HG02981 (cell line): Measurements from ENCODE around the gene ADGRA1.
"Not testable (repeated sequence)": the region's sequence is repeated elsewhere in the genome, so short reads cannot be mapped to it uniquely, and the experiment has no call there.

ENCODE experiments used
- ATAC-seq: cut with Tn5 transposase; IDR thresholded peaks from one replicate; pipeline ENCODE4 v1.9.1; 2021; ENCODE audit warnings: mild to moderate bottlenecking, moderate library complexity; ENCODE audit not compliant: unreplicated experiment

The ADGRA1 gene

GRCh38 chr10:133087679-133088178 is at the start of gene ADGRA1:
Gene ADGRA1 (plus strand): TSS chr10:133087924. CDS start chr10:133088910, 986 bp downstream.
- no peak for ATAC-seq

DNA sequence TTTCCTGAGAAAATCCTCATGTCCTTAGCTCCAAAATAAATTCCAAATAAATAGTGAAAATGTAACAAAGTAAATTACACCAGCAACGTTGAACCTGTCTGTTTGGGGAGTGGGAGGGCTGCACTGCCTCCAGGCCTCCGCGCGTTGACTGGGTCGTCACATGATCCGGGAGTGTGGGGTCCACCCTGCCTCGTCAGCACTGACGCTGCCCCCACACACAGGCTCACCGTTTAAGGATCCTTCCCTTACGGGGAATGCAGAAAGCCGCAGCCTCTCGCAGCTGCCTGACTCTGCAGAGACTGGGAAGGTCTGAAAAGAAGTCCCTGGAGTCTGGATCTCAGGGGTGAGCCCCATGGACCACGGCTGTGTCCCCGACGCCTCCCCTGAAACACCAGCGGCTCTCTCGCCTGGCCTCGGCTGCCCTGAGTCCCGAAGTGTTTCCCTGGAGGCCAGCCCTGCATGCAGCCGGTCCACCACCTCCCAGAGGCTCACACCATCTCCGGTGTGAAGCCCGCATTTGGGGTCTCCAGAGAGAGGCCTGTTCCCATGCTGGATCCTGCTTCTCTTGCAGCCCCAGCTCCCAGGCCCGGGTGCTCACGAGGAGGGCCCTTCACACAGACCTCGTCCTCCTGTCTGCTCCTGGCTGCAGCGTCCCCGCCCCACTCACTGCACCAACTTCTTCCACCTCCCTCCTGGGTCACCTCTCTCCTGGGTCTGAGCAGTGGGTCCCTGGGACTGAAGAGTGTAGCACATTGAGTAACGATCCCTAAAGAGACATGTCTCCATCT is 49.5 kb upstream of the ADGRA1 start:
- no peak for ATAC-seq

DNA sequence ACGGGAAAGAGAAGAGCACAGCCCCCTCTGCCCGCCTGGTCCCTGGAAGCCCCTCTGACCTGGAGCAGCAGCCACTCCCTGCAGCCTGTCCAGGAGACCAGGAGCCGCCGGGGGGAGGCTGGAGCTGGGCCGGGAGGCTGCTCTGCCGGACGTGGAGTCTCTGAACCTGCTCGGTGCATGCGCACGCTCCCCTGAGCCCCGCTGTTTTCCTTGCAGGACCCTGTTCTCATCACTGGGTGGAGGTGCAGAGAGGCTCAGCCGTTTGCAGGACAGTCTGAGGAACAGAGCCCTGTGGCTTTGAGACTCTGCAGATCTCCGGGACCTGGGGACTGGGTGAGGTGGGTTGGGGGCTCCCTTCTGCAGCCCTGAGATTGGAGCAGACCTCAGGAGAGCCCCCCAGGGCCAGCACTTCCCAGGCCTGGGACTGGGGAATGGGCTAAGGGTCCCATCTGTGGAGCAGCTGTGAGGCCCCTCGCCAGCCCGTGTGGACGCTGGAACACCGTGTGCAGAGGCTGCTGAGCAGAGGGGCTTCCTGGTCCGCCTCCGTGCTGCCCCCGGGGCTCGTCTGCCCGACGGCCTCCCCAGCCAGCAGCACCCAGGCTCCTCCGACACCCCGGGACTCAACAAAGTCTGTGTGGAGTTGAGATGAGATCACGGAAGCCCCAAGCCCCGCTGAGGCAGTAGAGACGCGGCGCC is 48.5 kb upstream of the ADGRA1 start:
- no peak for ATAC-seq

DNA sequence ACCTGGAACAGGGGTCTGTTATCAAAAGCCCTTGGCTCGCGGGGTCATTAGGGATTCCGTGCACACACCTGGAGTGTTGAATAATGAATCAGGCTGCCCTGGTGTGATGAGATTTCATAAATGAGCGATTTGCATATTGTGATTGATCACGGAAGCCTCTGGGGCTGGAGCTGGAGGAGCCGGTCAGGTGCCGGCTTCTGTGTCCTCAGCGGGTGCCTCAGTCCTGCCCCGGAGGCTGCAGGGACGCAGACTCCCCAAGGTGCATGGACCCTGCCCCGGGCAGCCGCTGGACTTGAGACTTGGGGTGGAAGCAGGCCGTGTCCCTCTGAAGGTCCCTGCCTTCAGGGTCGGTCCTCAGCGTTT is 47.9 kb upstream of the ADGRA1 start:
- ATAC-seq = no peak

- ATAC-seq = no peak
Measured at GRCh38 chr10:133040198-133040597, 47.5 kb upstream of the ADGRA1 start.

DNA sequence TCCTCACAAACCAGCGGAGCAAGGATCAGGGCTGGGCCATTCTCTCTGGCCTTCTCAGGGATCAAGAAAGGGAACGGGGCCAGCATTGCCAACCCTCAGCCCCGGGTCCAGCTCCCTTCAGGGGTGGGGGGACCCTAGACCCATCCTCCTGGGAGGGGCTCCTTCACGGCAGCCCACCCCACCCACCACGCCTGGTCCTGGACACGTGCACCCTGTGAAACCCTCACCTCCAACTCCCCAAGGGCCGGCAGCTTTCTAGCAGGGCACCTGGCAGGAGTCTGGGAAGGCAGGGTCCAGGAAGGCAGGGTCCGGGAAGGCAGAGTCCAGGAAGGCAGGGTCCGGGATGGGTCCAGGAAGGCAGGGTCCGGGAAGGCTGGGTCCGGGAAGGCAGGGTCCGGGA is 46.6 kb upstream of the ADGRA1 start:
- ATAC-seq = no peak

DNA sequence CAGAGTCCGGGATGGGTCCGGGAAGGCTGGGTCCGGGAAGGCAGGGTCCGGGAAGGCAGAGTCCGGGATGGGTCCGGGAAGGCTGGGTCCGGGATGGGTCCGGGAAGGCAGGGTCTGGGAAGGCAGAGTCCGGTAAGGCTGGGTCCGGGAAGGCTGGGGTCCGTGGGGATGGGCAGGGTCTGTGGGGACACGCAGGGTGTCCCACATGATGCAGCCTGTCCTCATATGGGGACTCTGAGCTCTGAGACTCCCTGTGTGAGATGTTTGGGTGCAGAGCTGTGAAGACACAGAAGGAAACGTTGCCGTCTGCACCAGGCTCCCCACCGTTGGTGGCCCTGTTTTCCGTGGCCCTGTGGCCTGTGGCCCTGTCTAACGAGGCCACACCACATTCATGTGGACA is 45.7 kb upstream of the ADGRA1 start:
- ATAC-seq = no peak

DNA sequence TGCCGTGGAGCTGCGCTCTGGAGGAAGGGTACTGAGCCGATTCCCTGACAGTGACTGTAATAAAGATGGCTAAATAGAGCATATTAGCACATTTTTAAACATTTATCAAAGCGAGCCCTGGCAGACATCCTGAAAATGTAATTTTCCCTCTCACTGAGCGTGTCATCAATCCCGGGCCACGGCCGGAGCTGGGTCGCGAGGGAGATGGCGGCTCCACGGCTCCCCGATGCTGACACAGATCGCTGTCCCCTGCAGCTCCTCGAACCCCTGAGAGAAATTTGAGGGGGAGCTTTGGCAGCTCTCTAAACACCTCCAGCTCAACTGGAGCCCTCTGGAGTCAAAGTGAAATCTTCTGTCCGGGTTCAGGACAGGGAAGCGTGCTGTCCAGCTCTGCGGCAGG is 44.9 kb upstream of the ADGRA1 start:
- ATAC-seq = no peak

GRCh38 chr10:133043541-133044225 is 44.0 kb upstream of the ADGRA1 start:
- no peak for ATAC-seq

- no peak for ATAC-seq
Measured at GRCh38 chr10:133044401-133044811, 43.3 kb upstream of the ADGRA1 start.

GRCh38 chr10:133045556-133046389 is 42.0 kb upstream of the ADGRA1 start:
- no peak for ATAC-seq

- no peak for ATAC-seq
Measured at GRCh38 chr10:133046390-133046765, 41.3 kb upstream of the ADGRA1 start.

DNA sequence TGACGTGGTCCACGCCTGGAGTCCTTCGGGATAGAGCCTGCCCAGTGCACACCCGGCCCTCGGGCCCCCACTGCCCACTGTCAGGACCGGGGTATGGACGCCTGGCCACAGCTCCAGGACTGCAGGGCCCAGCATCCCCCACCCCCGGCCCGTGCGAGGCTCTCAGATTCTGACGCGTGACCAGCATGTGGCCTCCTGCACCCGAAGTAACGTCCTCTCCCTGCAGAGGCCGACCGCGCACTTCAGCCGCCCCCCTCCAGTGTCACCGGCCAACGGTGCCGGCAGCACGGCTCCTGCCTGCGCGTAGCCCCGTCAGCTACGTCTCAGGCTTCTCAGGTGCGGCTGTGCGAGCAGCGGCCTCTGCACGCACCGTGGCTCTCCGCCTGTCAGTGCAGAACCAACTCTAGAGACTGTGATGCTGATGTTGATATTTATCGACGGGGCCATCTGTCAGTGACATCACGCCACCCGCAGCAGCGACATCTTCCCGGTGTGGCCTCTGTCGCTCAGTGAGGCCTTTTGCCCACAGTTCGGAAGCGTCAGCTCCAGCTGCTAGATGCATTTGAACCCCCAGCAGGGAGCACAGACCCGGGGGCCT is 40.1 kb upstream of the ADGRA1 start:
- no peak for ATAC-seq

- no peak for ATAC-seq
Measured at GRCh38 chr10:133048266-133048665, 39.5 kb upstream of the ADGRA1 start.

GRCh38 chr10:133048926-133049325 is 38.8 kb upstream of the ADGRA1 start:
- ATAC-seq = no peak

- ATAC-seq = no peak
Measured at GRCh38 chr10:133049639-133050038, 38.1 kb upstream of the ADGRA1 start.

DNA sequence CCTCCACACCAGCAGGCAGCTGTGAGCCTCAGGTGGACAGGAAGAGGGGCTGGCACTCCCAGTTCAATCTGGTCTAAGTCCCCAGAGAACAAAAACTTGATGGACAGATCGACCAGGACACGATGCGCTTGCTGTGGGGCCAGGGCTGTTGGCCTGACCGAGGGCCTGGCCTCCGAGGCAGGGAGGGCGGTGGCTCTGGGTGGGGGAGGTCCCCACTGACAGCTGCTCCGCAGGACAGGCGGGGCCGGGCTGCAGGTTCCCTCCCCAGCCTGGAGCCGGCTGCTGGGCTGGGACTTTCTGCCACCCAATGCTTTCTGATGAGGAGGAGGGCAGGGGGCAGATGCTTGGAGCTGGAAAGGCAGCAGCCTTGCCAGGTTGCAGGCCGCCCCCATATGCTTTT is 37.4 kb upstream of the ADGRA1 start:
- ATAC-seq = no peak

DNA sequence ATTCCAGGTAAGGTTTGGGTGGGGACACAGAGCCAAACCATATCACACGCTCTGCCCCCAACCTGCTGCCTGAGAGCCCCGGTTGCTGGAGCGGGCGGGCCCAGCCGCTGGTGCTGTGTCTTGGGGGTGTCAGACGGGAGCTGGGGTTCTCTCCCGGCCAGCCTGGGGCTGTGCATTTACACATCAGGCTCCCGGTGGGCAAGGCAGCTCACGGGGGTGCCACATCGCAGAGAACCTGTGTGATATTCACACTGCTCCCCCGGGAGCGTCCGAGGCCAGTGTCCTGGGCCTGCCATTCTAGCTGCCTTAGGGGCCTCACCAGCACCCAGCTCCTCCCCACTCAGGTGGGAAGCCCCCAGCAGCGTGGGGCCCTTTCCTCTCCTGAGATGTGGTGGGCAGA is 35.6 kb upstream of the ADGRA1 start:
- no peak for ATAC-seq

- not testable (repeated sequence) for ATAC-seq
Measured at GRCh38 chr10:133053527-133054133, 34.1 kb upstream of the ADGRA1 start.

DNA sequence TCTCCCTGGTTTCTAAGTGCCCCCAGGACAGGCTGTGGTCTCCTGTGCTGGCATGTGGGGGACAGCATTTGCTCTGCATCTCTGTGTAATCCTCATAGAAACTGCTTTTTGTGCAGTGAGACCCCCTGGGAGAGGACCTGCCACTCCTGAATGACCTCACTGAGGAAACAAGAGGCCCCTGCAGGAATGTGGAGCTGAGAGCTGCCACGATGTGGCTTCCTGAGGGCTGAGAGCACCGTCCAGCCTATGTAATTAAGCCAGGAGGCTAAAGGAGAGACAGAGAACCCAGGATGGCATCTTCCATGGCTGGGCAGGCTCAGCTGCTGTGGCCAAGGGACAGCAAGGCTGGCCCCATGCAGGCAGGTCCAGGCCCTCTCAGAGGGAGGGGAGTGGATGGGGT is 32.3 kb upstream of the ADGRA1 start:
- no peak for ATAC-seq
